ENCODE measurements around the gene MGLL. TPM values are rescaled to one million over a fixed set of nuclear protein-coding genes. Genes with fewer than 3 reads are reported as not detected.

Gene MGLL
- total RNA-seq, 1 experiment from 2014 or later, result 12.6 TPM

GRCh38 chr3:127764841-127765362 is 57.4 kb downstream of the MGLL start:
- no peak for TF ChIP-seq CTCF (IDR thresholded peaks at IDR 0.05; ENCODE audit: unreplicated experiment)
- CTCF ChIA-PET, result interaction anchor here (0.6 to 0.7 kb wide), 2 partner anchors 207 to 1241 kb away, joined by 3 to 4 read pairs; partner anchors contain the start of gene CHST13
- no peaks in the 10 kb centered on the region for H3K9me3 Mint-ChIP-seq (ENCODE audit: unreplicated experiment)
- H3K36me3 Mint-ChIP-seq (ENCODE audit: insufficient read depth, unreplicated experiment), result no peaks in the 10 kb centered on the region
- POLR2A ChIA-PET, result interaction anchor here (0.6 to 1.1 kb wide), 2 partner anchors 28 to 56 kb away, joined by 3 read pairs; no protein-coding TSS in a partner anchor
- peaks cover 16% of the 10 kb centered on the region for H3K4me1 Mint-ChIP-seq (ENCODE audit: insufficient read depth, unreplicated experiment)
- intact Hi-C loops (cut with micrococcal nuclease), result loop anchor here (5.0 kb wide), 1 partner anchor 37 kb away; no protein-coding TSS in a partner anchor
- no peak overlapping the region for H3K4me3 Mint-ChIP-seq (ENCODE audit: unreplicated experiment)
- no peaks in the 10 kb centered on the region for H3K27me3 Mint-ChIP-seq (ENCODE audit: insufficient read depth, unreplicated experiment)
- no peak for DNase-seq (ENCODE audit: unreplicated experiment)
- H3K27ac Mint-ChIP-seq (ENCODE audit: low read depth, unreplicated experiment), result peak overlapping the region; percentile 23
- no TSS peak for BruUV-seq (replicated peaks)

DNA sequence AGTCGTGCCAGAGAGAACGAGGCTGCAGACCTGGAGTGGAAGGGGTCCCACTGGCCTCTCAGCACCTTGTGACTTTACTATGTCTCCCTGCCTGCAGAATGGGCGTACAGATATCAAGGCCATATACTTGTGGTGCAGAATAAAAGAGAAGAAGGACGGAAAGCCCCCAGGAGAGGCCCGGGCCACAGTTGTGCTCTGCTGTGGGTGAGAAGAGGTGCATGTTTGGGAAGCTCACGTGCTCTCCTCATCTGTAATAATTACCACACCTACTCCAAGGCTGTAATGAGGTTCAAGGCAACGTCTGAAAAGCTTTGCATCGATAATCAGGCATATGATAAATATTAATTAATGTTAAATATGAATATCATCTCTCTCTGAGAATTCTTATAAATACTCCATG is 58.0 kb downstream of the MGLL start:
- peaks cover 16% of the 10 kb centered on the region for H3K4me1 Mint-ChIP-seq (ENCODE audit: insufficient read depth, unreplicated experiment)
- no peak for DNase-seq (ENCODE audit: unreplicated experiment)
- TF ChIP-seq CTCF (IDR thresholded peaks at IDR 0.05; ENCODE audit: unreplicated experiment), result no peak
- no peak overlapping the region for H3K27ac Mint-ChIP-seq (ENCODE audit: low read depth, unreplicated experiment)
- CTCF ChIA-PET, result interaction anchor here (0.7 kb wide), 1 partner anchor 208 kb away, joined by 3 read pairs; no protein-coding TSS in a partner anchor
- intact Hi-C loops (cut with micrococcal nuclease), result no loop called here
- H3K4me3 Mint-ChIP-seq (ENCODE audit: unreplicated experiment), result no peak overlapping the region
- H3K36me3 Mint-ChIP-seq (ENCODE audit: insufficient read depth, unreplicated experiment), result no peaks in the 10 kb centered on the region
- no TSS peak for BruUV-seq (replicated peaks)
- H3K27me3 Mint-ChIP-seq (ENCODE audit: insufficient read depth, unreplicated experiment), result no peaks in the 10 kb centered on the region
- POLR2A ChIA-PET, result interaction anchor here (0.6 to 1.1 kb wide), 2 partner anchors 28 to 56 kb away, joined by 3 read pairs; no protein-coding TSS in a partner anchor
- H3K9me3 Mint-ChIP-seq (ENCODE audit: unreplicated experiment), result no peaks in the 10 kb centered on the region

- H3K36me3 Mint-ChIP-seq (ENCODE audit: insufficient read depth, unreplicated experiment), result no peaks in the 10 kb centered on the region
- intact Hi-C loops (cut with micrococcal nuclease), result no loop called here
- H3K4me1 Mint-ChIP-seq (ENCODE audit: insufficient read depth, unreplicated experiment), result peaks cover 16% of the 10 kb centered on the region
- TF ChIP-seq CTCF (IDR thresholded peaks at IDR 0.05; ENCODE audit: unreplicated experiment), result no peak
- CTCF ChIA-PET, result interaction anchor here (2.4 kb wide), 1 partner anchor 13 kb away, joined by 9 read pairs; no protein-coding TSS in a partner anchor
- POLR2A ChIA-PET, result no interaction called here
- no peaks in the 10 kb centered on the region for H3K9me3 Mint-ChIP-seq (ENCODE audit: unreplicated experiment)
- DNase-seq (ENCODE audit: unreplicated experiment), result no peak
- BruUV-seq (replicated peaks), result no TSS peak
- no peaks in the 10 kb centered on the region for H3K27me3 Mint-ChIP-seq (ENCODE audit: insufficient read depth, unreplicated experiment)
- H3K27ac Mint-ChIP-seq (ENCODE audit: low read depth, unreplicated experiment), result no peak overlapping the region
- H3K4me3 Mint-ChIP-seq (ENCODE audit: unreplicated experiment), result no peak overlapping the region
Observed at GRCh38 chr3:127763816-127764215, 58.5 kb downstream of the MGLL start.

DNA sequence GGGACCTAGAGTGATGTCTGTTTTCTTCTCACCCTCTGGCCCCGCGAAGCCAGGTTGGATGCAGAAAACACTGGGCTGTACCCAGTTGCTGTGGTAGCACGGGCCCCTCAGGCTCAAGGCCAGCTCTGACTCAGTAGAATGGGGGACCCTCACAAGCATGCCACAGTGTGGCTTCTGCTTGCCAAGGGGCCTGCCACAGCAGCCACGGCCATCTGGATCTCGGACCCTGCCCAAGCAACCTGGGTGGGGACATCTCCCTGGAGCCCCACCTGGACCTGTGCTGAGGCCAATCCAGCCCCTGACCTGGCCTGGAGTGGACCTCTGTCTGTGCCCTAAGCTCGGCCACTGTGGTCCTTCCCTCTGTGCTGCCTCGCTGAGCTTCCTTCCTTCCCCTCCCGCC is 59.0 kb downstream of the MGLL start:
- H3K4me3 Mint-ChIP-seq (ENCODE audit: unreplicated experiment), result no peak overlapping the region
- ChIA-PET CTCF (interaction anchor here (2.4 kb wide), 1 partner anchor 12 kb away, joined by 9 read pairs; no protein-coding TSS in a partner anchor), POLR2A (no interaction called here)
- H3K27ac Mint-ChIP-seq (ENCODE audit: low read depth, unreplicated experiment), result no peak overlapping the region
- no peak for TF ChIP-seq CTCF (IDR thresholded peaks at IDR 0.05; ENCODE audit: unreplicated experiment)
- DNase-seq (ENCODE audit: unreplicated experiment), result no peak
- no peaks in the 10 kb centered on the region for H3K9me3 Mint-ChIP-seq (ENCODE audit: unreplicated experiment)
- H3K4me1 Mint-ChIP-seq (ENCODE audit: insufficient read depth, unreplicated experiment), result peaks cover 11% of the 10 kb centered on the region
- no TSS peak for BruUV-seq (replicated peaks)
- no peaks in the 10 kb centered on the region for H3K36me3 Mint-ChIP-seq (ENCODE audit: insufficient read depth, unreplicated experiment)
- intact Hi-C loops (cut with micrococcal nuclease), result no loop called here
- H3K27me3 Mint-ChIP-seq (ENCODE audit: insufficient read depth, unreplicated experiment), result no peaks in the 10 kb centered on the region

All from MCF 10A (cell line).